HepG2 (cell line): Measurements from ENCODE around the gene MTRR. TPM values are rescaled to one million over a fixed set of nuclear protein-coding genes. Genes with fewer than 3 reads are reported as not detected.

Experiments used
- ATAC-seq: fragments of 200-7000 bp; cut with Tn5 transposase; 3 replicates; pipeline ENCODE4 v1.9.1; 2020; ENCODE audit warnings: mild to moderate bottlenecking, moderate library complexity
- BruUV-seq: library from RNA; stranded (reverse); fragments of 400-500 nt; replicated peaks from 2 replicates; lab custom pipeline; 2021; lab: Mats Ljungman, UMichigan
- CTCF ChIA-PET: fragments of 300-600 bp; formaldehyde crosslinking; extraction: SDS; loops from one replicate; lab custom pipeline; 2021; ENCODE audit warnings: low total read pairs, inconsistent platforms, low intra/inter-chr PET ratio; lab: Yijun Ruan, JAX
- POLR2A ChIA-PET: fragments of 350-600 bp; sonication (Branson Sonifier 250); formaldehyde crosslinking; loops from one replicate; lab custom pipeline; 2020; ENCODE audit warnings: antibody characterized with exemption, inconsistent platforms; lab: Yijun Ruan, JAX
- DNase-seq: peaks from one replicate; pipeline ENCODE4 v3.0.0-alpha.2; 2015; ENCODE audit warnings: low spot score
- FAIRE-seq: peaks from 3 replicates; lab custom pipeline; 2011; peaks lifted over from hg19 to GRCh38; lab: Jason Lieb, UNC
- H2AFZ ChIP-seq: one replicate; pipeline ENCODE4 v1.6.1; 2011; ENCODE audit warnings: low read length, inconsistent platforms
- H3K27ac ChIP-seq: fragments of 300-600 bp; 3 replicates; pipeline ENCODE4 v1.8.0; 2011; ENCODE audit warnings: mixed run types, mild to moderate bottlenecking, mixed read lengths, low read length, inconsistent platforms; ENCODE audit not compliant: insufficient read depth; ENCODE audit errors: extremely low read length
- H3K27me3 ChIP-seq, 2 experiments: fragments of 200-600 bp in 1 of 2; 2 replicates in 1 of 2; 3 replicates in 1 of 2; pipeline versions ENCODE4 v1.6.0 to v1.8.0; 2011; ENCODE audit warnings: low read length in 2 of 2, mild to moderate bottlenecking in 2 of 2, moderate library complexity in 2 of 2, inconsistent platforms in 1 of 2; ENCODE audit not compliant: insufficient read depth in 2 of 2, control insufficient read depth in 1 of 2
- H3K36me3 ChIP-seq, 2 experiments: fragments of 200-600 bp in 1 of 2; replicated peaks in 1 of 2; 2 replicates in 1 of 2; 3 replicates in 1 of 2; pipeline versions ENCODE4 v1.5.1 to v1.8.0; 2011; ENCODE audit warnings: low read length in 2 of 2, inconsistent platforms in 1 of 2; ENCODE audit not compliant: insufficient read depth in 2 of 2, control insufficient read depth in 1 of 2
- H3K4me1 ChIP-seq: 2 replicates; pipeline ENCODE4 v1.5.1; 2012; ENCODE audit warnings: low read length, inconsistent platforms; ENCODE audit not compliant: insufficient read depth
- H3K4me2 ChIP-seq: 2 replicates; pipeline ENCODE4 v1.6.0; 2011; ENCODE audit warnings: low read depth, low read length, inconsistent platforms
- H3K4me3 ChIP-seq, 3 experiments: fragments of 200-600 bp in 1 of 3; sonication (generic), shearing (Covaris generic) in 1 of 3; replicated peaks in 1 of 3; 2 replicates each; pipeline ENCODE4 v1.5.1; 2011 to 2016; ENCODE audit warnings: low read length in 3 of 3, inconsistent platforms in 2 of 3, low read depth in 2 of 3, mild to moderate bottlenecking in 2 of 3, control low read depth in 1 of 3, mixed read lengths in 1 of 3; ENCODE audit not compliant: insufficient read depth in 1 of 3
- H3K79me2 ChIP-seq: one replicate; pipeline ENCODE4 v1.6.1; 2011; ENCODE audit warnings: low read length, inconsistent platforms; ENCODE audit not compliant: insufficient read depth
- H3K9ac ChIP-seq: 2 replicates; pipeline ENCODE4 v1.6.0; 2011; ENCODE audit warnings: mild to moderate bottlenecking, low read depth, low read length, inconsistent platforms; ENCODE audit not compliant: insufficient read depth
- H3K9me3 ChIP-seq: 2 replicates; pipeline ENCODE4 v1.5.1; 2012; ENCODE audit warnings: mild to moderate bottlenecking, low read length
- H4K20me1 ChIP-seq: 2 replicates; pipeline ENCODE4 v1.6.0; 2011; ENCODE audit warnings: inconsistent platforms, mild to moderate bottlenecking, low read length, moderate library complexity; ENCODE audit not compliant: insufficient read depth
- ATAD3A ChIP-seq: sonication (generic); formaldehyde crosslinking; IDR thresholded peaks from 2 replicates; pipeline ENCODE4 v1.4.0; 2020; ENCODE audit warnings: missing genetic modification reagents
- ATF7 ChIP-seq, 2 experiments: fragments of 450-650 bp in 1 of 2; sonication (generic) in 1 of 2; formaldehyde crosslinking in 1 of 2; IDR thresholded peaks; 2 replicates each; pipeline versions ENCODE4 v1.4.0 to v1.6.1; 2016 to 2020; ENCODE audit warnings: antibody characterized with exemption in 1 of 2, mild to moderate bottlenecking in 1 of 2, missing genetic modification reagents in 1 of 2
- ATRX ChIP-seq: sonication (generic); formaldehyde crosslinking; IDR thresholded peaks from 2 replicates; pipeline ENCODE4 v1.4.0; 2020; ENCODE audit warnings: missing genetic modification reagents, borderline replicate concordance
- BRCA1 ChIP-seq: sonication (generic); formaldehyde crosslinking; IDR thresholded peaks from 2 replicates; pipeline ENCODE4 v1.4.0; 2020; ENCODE audit warnings: missing genetic modification reagents
- BRD4 ChIP-seq: sonication (generic); formaldehyde crosslinking; IDR thresholded peaks from 2 replicates; pipeline ENCODE4 v1.4.0; 2020; ENCODE audit warnings: missing genetic modification reagents
- GFI1 ChIP-seq: sonication (generic); formaldehyde crosslinking; IDR thresholded peaks from 2 replicates; pipeline ENCODE4 v1.5.0; 2020; ENCODE audit warnings: missing genetic modification reagents, mild to moderate bottlenecking, borderline replicate concordance
- GPBP1L1 ChIP-seq: sonication (generic); formaldehyde crosslinking; IDR thresholded peaks from 2 replicates; pipeline ENCODE4 v1.5.0; 2020; ENCODE audit warnings: mild to moderate bottlenecking, missing genetic modification reagents
- HNF4G ChIP-seq, 2 experiments: sonication (generic) in 1 of 2; formaldehyde crosslinking in 1 of 2; IDR thresholded peaks; 2 replicates each; pipeline versions ENCODE4 v1.4.0 to v1.6.1; 2011 to 2020; ENCODE audit warnings: borderline replicate concordance in 2 of 2, low read depth in 2 of 2, mild to moderate bottlenecking in 2 of 2, low read length in 1 of 2, missing genetic modification reagents in 1 of 2, moderate library complexity in 1 of 2
- KDM4B ChIP-seq: sonication (generic); formaldehyde crosslinking; IDR thresholded peaks from 2 replicates; pipeline ENCODE4 v1.4.0; 2020; ENCODE audit warnings: missing genetic modification reagents
- KLF15 ChIP-seq: sonication (generic); formaldehyde crosslinking; IDR thresholded peaks from 2 replicates; pipeline ENCODE4 v1.8.1; 2023; ENCODE audit warnings: borderline replicate concordance, mild to moderate bottlenecking, inconsistent platforms, missing genetic modification reagents, mixed read lengths
- MXI1 ChIP-seq: IDR thresholded peaks from 3 replicates; pipeline ENCODE4 v1.6.1; 2012; ENCODE audit warnings: low read depth, low read length, inconsistent platforms, borderline replicate concordance
- PITX1 ChIP-seq: sonication (generic); formaldehyde crosslinking; IDR thresholded peaks from 2 replicates; pipeline ENCODE4 v1.5.1; 2020; ENCODE audit warnings: mild to moderate bottlenecking, missing genetic modification reagents
- SUZ12 ChIP-seq: fragments of 150-350 bp; IDR thresholded peaks from 2 replicates; pipeline ENCODE4 v1.6.1; 2014; ENCODE audit warnings: low read depth, low read length
- ZFYVE20 ChIP-seq: sonication (generic); formaldehyde crosslinking; IDR thresholded peaks from 2 replicates; pipeline ENCODE4 v1.8.0; 2023; ENCODE audit warnings: low read depth, mild to moderate bottlenecking, moderate library complexity, missing genetic modification reagents, borderline replicate concordance
- ZNF10 ChIP-seq: sonication (generic); formaldehyde crosslinking; IDR thresholded peaks from 2 replicates; pipeline ENCODE4 v1.4.0; 2020; ENCODE audit warnings: mild to moderate bottlenecking, low read depth, missing genetic modification reagents, borderline replicate concordance
- ZNF552 ChIP-seq: sonication (generic); formaldehyde crosslinking; IDR thresholded peaks from 2 replicates; pipeline ENCODE4 v1.9.0; 2022; ENCODE audit warnings: missing genetic modification reagents, mild to moderate bottlenecking, borderline replicate concordance
- ZNF746 ChIP-seq: sonication (generic); formaldehyde crosslinking; IDR thresholded peaks from 2 replicates; pipeline ENCODE4 v1.8.0; 2022; ENCODE audit warnings: mild to moderate bottlenecking, missing genetic modification reagents
- ZNF891 ChIP-seq: sonication (generic); formaldehyde crosslinking; IDR thresholded peaks from 2 replicates; pipeline ENCODE4 v1.5.0; 2020; ENCODE audit warnings: mild to moderate bottlenecking, missing genetic modification reagents
- WGBS: methylation state at CpG from one replicate; pipeline ENCODE4 v1.1.6; 2017; ENCODE audit warnings: low lambda C conversion rate; 5-methylcytosine and 5-hydroxymethylcytosine counted together
- in situ Hi-C: cut with HindIII; loops from 2 replicates; pipeline ENCODE4 v1.10.0; 2017; ENCODE audit warnings: low pct_unique_long_range_greater_than_20kb; ENCODE audit not compliant: extremely low pct_ligation_motif_present
- intact Hi-C: fragments of 100-400 bp; cut with micrococcal nuclease; formaldehyde crosslinking; loops from one replicate; pipeline ENCODE4 v1.10.0; 2022; ENCODE audit not compliant: unreplicated experiment
- polyA plus RNA-seq, 8 experiments: library from polyadenylated mRNA; depleted of rRNA in 3 of 8; stranded (reverse) in 7 of 8; unstranded in 1 of 8; fragments of >200 nt; fragmentation: Illumina TruSeq in 4 of 8; extraction: Trizol in 4 of 8; gene quantifications; 2 replicates each; pipeline versions ENCODE4 v1.2.1 to v1.2.3, GENCODE V29; 2011 to 2016; ENCODE audit warnings: low read depth in 4 of 8, missing spikeins in 1 of 8, mixed read lengths in 1 of 8; ENCODE audit not compliant: insufficient read depth in 1 of 8
- total RNA-seq, 5 experiments: library from RNA; depleted of rRNA; stranded (reverse); fragments of >200 nt; fragmentation: Illumina TruSeq; extraction: Trizol; gene quantifications; 2 replicates each; pipeline ENCODE4 v1.2.3, GENCODE V29; 2016; ENCODE audit warnings: low read depth in 1 of 5

Gene MTRR
- total and polyA plus RNA-seq, 2 of the 13 experiments (the other 11 are each of a cell fraction or from before 2014, with no cell fraction given) = 39.2 to 59.2 TPM

- TF ChIP-seq ZFYVE20 (CRISPR knock-in tag) (no peak), ZNF552 (CRISPR knock-in tag) (no peak), SUZ12 (no peak), ATAD3A (CRISPR knock-in tag) (no peak)
Measured at GRCh38 chr5:7837403-7837802, 31.5 kb upstream of the MTRR start (continued).

- no peak overlapping the region for H3K4me3 ChIP-seq
- intact Hi-C loops = no loop called here
- no peaks in the 10 kb centered on the region for H3K36me3 ChIP-seq
- BruUV-seq = no TSS peak
- H3K9ac ChIP-seq = no peak overlapping the region
- in situ Hi-C loops = no loop called here
- ChIA-PET POLR2A (no interaction called here), CTCF (no interaction called here)
- WGBS = 2% methylated on average over 2 of the region's 2 CpGs
- no peak overlapping the region for H3K4me2 ChIP-seq
- no peak for DNase-seq
- H2AFZ ChIP-seq = no peak overlapping the region
- H3K27ac ChIP-seq = no peak overlapping the region
- H3K27me3 ChIP-seq = peaks cover 0 to 23% of the 10 kb centered on the region in 2 experiments; a peak in 2 of 5 replicates
- H4K20me1 ChIP-seq = no peaks in the 10 kb centered on the region
- no peaks in the 10 kb centered on the region for H3K9me3 ChIP-seq
- ATAC-seq = no peak
- H3K4me1 ChIP-seq = no peaks in the 10 kb centered on the region
- TF ChIP-seq PITX1 (CRISPR knock-in tag) (no peak), ATF7 (IDR thresholded peaks at IDR 0.05) (peak; percentile 39; the same call in 1 of the 2 replicates), ATF7 (CRISPR knock-in tag; IDR thresholded peaks at IDR 0.05) (no peak)
- H3K79me2 ChIP-seq = no peaks in the 10 kb centered on the region
- FAIRE-seq = no peak
Measured at GRCh38 chr5:7842531-7842930, 26.4 kb upstream of the MTRR start.

GRCh38 chr5:7844901-7845300 lies 24.0 kb upstream of the MTRR start:
- ATAC-seq = no peak
- no peak for DNase-seq
- in situ Hi-C loops = no loop called here
- peaks cover 8% of the 10 kb centered on the region for H3K4me1 ChIP-seq
- ChIA-PET POLR2A (no interaction called here), CTCF (no interaction called here)
- no peaks in the 10 kb centered on the region for H4K20me1 ChIP-seq
- no peak overlapping the region for H3K4me3 ChIP-seq
- H3K79me2 ChIP-seq = no peaks in the 10 kb centered on the region
- H3K9ac ChIP-seq = no peak overlapping the region
- intact Hi-C loops = no loop called here
- peaks cover 3 to 33% of the 10 kb centered on the region in 2 experiments; a peak in 3 of 5 replicates for H3K27me3 ChIP-seq
- H3K9me3 ChIP-seq = no peaks in the 10 kb centered on the region
- H3K27ac ChIP-seq = no peak overlapping the region
- FAIRE-seq = no peak
- H2AFZ ChIP-seq = no peak overlapping the region
- H3K36me3 ChIP-seq = no peaks in the 10 kb centered on the region
- no TSS peak for BruUV-seq
- no peak overlapping the region for H3K4me2 ChIP-seq
- TF ChIP-seq ZNF891 (CRISPR knock-in tag) (no peak), KLF15 (CRISPR knock-in tag) (no peak), BRD4 (CRISPR knock-in tag) (no peak), KDM4B (no peak), BRCA1 (CRISPR knock-in tag) (no peak), ZNF746 (CRISPR knock-in tag) (no peak), ZNF10 (no peak), MXI1 (no peak), HNF4G (IDR thresholded peaks at IDR 0.05; ENCODE audit: borderline replicate concordance, low read depth, low read length) (no peak), HNF4G (CRISPR knock-in tag; IDR thresholded peaks at IDR 0.05; ENCODE audit: borderline replicate concordance, low read depth) (no peak), GFI1 (CRISPR knock-in tag) (no peak), GPBP1L1 (no peak), ATRX (no peak)
